D721Med (cell line): ENCODE results near the gene STARD7.

ENCODE experiments used
- DNase-seq: peaks from one replicate; pipeline ENCODE4 v3.0.0; 2011; ENCODE audit warnings: low spot score; ENCODE audit not compliant: insufficient read length
- FAIRE-seq: peaks from 2 replicates; lab custom pipeline; 2011; peaks lifted over from hg19 to GRCh38; lab: Jason Lieb, UNC
- TF ChIP-seq, protein P1 (sequence below): IDR thresholded peaks from 2 replicates; pipeline ENCODE4 v1.5.1; 2012; ENCODE audit warnings: mild to moderate bottlenecking, control low read depth; ENCODE audit not compliant: insufficient read depth; ENCODE audit errors: missing control alignments

STARD7 gene

DNA sequence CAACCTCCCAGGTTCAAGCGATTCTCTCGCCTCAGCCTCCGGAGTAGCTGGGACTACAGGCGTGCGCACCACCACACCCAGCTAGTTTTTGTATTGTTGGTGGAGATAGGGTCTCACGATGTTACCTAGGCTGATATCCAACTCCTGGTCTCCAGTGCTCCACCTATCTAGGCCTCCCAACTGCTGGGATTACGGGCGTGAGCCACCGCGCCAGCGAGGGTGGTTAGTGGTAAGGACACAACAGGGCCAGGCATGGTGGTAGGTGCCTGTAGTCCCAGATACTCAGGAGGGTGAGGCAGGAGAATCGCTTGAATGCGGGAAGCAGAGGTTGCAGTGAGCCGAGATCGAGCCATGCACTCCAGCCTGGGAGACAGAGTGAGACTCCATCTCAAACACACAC, 36.8 kb downstream of the STARD7 start:
- no peak for FAIRE-seq
- TF ChIP-seq, protein P1, sequence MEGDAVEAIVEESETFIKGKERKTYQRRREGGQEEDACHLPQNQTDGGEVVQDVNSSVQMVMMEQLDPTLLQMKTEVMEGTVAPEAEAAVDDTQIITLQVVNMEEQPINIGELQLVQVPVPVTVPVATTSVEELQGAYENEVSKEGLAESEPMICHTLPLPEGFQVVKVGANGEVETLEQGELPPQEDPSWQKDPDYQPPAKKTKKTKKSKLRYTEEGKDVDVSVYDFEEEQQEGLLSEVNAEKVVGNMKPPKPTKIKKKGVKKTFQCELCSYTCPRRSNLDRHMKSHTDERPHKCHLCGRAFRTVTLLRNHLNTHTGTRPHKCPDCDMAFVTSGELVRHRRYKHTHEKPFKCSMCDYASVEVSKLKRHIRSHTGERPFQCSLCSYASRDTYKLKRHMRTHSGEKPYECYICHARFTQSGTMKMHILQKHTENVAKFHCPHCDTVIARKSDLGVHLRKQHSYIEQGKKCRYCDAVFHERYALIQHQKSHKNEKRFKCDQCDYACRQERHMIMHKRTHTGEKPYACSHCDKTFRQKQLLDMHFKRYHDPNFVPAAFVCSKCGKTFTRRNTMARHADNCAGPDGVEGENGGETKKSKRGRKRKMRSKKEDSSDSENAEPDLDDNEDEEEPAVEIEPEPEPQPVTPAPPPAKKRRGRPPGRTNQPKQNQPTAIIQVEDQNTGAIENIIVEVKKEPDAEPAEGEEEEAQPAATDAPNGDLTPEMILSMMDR, result no peak
- DNase-seq, result no peak

DNA sequence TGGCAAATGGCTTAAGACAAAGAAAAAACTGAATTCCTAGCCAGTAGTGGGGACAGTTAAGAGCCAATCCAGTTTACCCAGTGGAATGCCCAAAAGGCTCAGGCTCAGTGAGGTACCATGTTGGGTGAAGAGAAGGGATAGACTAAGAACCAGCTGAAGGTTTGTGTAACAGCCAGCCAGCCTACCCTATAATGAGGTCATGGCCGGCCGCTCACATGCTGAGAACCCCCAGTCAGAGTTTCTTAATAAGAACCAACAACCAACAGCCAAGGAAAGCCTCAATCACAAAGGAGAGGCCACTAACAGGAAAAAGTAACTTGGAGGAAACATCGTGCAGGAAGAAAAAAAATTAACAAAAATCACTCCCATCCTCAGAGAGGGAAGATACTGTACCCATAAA, 38.0 kb downstream of the STARD7 start:
- no peak for FAIRE-seq

DNA sequence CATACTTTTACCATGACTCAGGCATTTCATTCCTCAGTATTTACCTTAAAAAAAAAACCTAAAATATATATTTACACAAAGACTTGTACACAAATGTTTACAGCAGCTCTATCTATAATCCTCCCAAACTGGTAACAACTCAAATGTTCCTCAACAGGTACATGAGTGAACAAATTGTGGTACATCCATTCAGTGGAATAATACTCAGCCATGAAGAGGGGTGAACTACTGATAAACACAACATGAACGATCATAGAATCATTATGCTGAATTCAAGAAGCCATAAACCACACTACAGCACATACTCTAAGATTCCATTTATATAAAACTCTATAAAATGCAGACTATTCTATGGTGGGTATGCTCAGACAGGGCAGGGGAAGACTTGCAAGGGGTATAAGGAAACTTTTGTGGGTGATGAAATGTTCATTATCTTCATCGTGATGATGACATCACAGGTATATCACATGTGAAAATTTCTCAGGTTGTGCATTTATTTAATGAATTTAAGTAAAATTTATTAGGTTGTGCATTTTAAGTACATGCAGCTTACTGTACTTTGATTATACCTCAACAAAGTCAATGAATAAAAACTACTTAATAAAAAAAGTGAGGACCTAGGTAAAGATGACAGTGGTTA, 38.6 kb downstream of the STARD7 start:
- DNase-seq (no peak), FAIRE-seq (no peak)
- TF ChIP-seq, protein P1, result no peak

More for the DNA sequence above, 38.0 kb downstream of the STARD7 start:
- TF ChIP-seq, protein P1, result no peak
- no peak for DNase-seq

DNA sequence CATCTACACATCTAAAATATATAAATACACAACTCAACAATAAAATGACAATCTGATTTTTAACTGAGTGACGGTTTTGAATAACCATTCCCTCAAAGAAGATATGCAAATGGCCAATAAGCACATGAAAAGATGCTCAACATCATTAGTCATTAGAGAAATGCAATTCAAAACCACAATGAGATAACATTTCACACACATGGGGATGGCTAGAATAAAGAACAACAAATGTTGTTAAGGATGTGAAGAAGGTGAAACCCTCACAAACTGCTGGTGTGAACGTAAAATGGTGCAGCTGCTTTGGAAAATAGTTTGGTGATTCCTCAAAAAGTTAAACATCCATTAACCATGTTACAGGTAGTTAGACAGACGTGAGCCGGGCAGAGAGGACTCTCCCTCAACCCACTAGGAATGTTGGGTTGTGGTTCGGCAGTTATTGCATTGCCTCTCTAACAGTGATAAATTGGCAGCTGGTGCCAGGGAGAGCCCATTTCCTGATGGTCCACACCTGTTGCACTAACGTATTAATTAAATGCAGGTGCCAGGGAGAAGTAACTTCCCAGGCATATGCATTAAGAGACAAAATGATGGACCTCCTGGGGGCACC, 41.1 kb downstream of the STARD7 start:
- no peak for DNase-seq
- FAIRE-seq, result no peak
- TF ChIP-seq, protein P1, result no peak

DNA sequence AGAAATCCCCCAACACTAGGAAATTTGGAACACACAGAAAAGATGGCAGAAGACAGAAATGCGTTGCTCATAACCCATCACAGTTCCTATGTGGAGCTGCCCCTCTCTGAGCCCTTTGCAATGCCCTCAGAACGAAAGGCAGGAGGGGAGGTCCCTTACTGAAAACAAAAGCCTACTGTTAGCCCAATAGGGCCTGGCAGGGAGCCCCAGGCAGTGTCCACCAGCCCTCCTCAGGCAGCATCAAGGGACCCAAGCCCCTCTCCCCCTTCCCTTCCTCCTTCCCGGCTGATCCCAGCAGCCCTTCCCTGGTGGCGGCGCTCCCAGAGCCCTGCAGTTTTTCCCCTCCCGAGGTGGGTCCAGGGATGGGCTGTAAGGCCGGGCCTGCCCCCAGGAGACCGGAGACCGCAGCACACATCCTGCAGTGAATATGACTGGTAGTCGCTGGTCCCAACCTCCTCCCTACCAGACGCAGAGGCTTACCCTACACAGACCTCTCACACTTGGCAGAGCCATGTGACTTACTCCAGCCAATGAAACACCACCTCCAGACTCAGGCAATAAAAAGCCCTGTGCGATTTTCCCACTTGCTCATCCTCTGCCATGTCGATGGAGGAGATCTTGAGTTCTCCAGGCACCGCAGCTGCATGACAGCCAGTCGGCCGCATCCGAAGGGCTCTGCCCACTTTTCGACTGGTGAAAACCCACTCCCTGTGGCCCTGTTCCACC, 44.0 kb downstream of the STARD7 start:
- DNase-seq (no peak), FAIRE-seq (no peak)
- TF ChIP-seq, protein P1, result no peak

DNA sequence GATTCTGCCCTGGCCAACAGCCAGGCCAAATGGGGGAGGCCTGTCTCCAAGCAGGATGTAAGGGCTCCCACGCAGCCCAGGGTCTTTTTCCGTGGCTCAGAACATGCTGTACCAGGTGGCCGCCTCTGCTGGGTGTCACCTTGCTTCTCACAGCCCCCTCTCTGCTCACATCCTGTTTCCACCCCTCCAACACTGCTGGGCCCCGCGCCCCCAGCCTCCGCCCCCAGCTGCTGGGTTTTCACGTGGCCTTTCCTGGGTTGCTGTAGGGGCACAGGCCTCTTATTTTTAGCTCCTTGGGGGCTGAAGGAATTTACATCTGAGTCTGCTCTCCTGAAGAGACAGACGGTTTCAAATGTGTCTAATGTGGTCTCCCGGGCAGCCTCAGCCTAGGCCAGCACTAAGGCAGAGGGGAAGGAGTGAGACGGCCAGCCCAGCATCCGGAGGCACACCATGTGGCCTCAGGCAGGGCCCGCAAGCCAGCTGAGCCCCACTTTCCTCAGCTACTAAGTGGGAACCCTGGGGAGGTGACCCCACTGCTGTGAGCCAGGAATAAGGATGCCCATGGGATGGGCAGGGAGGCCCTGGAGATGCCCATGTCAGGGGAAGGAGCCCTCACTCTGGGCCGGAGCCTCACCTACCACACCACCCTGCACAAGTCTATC, 44.7 kb downstream of the STARD7 start:
- FAIRE-seq, result no peak
- TF ChIP-seq, protein P1, result no peak
- DNase-seq, result no peak
